Measurements from ENCODE around the gene JUP.
A peak's percentile ranks its signal among the peaks of the same experiment; 100 is the strongest.
"Not testable (repeated sequence)": the region's sequence is repeated elsewhere in the genome, so short reads cannot be mapped to it uniquely, and the experiment has no call there.

JUP gene

GRCh38 chr17:41786227-41787020 lies at the start of gene JUP:
Gene JUP (minus strand): TSS chr17:41786711. CDS start chr17:41771854, 14,857 bp downstream.
- FAIRE-seq: no peak

- FAIRE-seq: no peak
These were observed 49.5 kb upstream of the JUP start, which contains the start of gene NT5C3B for GRCh38 chr17:41835800-41836549. Gene NT5C3B (minus strand): TSS chr17:41836232. CDS start chr17:41836193, 39 bp downstream.

- FAIRE-seq: no peak
These were observed 48.8 kb upstream of the JUP start for GRCh38 chr17:41835214-41835799.

- not testable (repeated sequence) for FAIRE-seq
These were observed 43.5 kb upstream of the JUP start for GRCh38 chr17:41829961-41830360.

- no peak for FAIRE-seq
These were observed 38.8 kb upstream of the JUP start for GRCh38 chr17:41825175-41825845.

GRCh38 chr17:41824086-41824485 lies 37.6 kb upstream of the JUP start:
- FAIRE-seq: no peak

GRCh38 chr17:41823580-41823979 lies 37.1 kb upstream of the JUP start:
- no peak for FAIRE-seq

- FAIRE-seq: no peak
These were observed 36.6 kb upstream of the JUP start for GRCh38 chr17:41823141-41823524.

- FAIRE-seq: no peak
These were observed 36.0 kb upstream of the JUP start for GRCh38 chr17:41822216-41823140.

- FAIRE-seq: no peak
These were observed 35.3 kb upstream of the JUP start for GRCh38 chr17:41821776-41822175.

- no peak for FAIRE-seq
These were observed 31.5 kb upstream of the JUP start for GRCh38 chr17:41818024-41818423.

- no peak for FAIRE-seq
These were observed 30.3 kb upstream of the JUP start for GRCh38 chr17:41816637-41817320.

- no peak for FAIRE-seq
These were observed 27.7 kb upstream of the JUP start for GRCh38 chr17:41814195-41814594.

GRCh38 chr17:41813699-41814124 lies 27.2 kb upstream of the JUP start:
- FAIRE-seq: no peak

GRCh38 chr17:41813152-41813680 lies 26.7 kb upstream of the JUP start:
- no peak for FAIRE-seq

GRCh38 chr17:41812381-41813151 lies 26.1 kb upstream of the JUP start, which contains the start of gene FKBP10:
Gene FKBP10 (plus strand): TSS chr17:41813004. CDS start chr17:41813035, 31 bp downstream.
- peak; percentile 92 for FAIRE-seq

GRCh38 chr17:41811549-41812380 lies 25.3 kb upstream of the JUP start, which contains the start of gene P3H4:
Gene P3H4 (minus strand): TSS chr17:41811949. CDS start chr17:41811915, 34 bp downstream.
- no peak for FAIRE-seq

GRCh38 chr17:41810659-41811548 lies 24.4 kb upstream of the JUP start:
- no peak for FAIRE-seq
